H9 (cell line): Measurements from ENCODE around the gene DLG5. TPM values are rescaled to one million over a fixed set of nuclear protein-coding genes. Genes with fewer than 3 reads are reported as not detected.

Experiments
- DNase-seq: peaks from one replicate; pipeline ENCODE4 v3.0.0-alpha.2; 2017
- H2AFZ ChIP-seq: one replicate; pipeline ENCODE4 v1.6.1; 2013; ENCODE audit warnings: mild to moderate bottlenecking, low read length, control low read depth, moderate library complexity
- H2AK5ac ChIP-seq: 2 replicates; pipeline ENCODE4 v1.6.1; 2013; ENCODE audit warnings: low read length, control low read depth, mixed read lengths; ENCODE audit not compliant: insufficient read length
- H2BK120ac ChIP-seq: one replicate; pipeline ENCODE4 v1.6.1; 2013; ENCODE audit warnings: low read depth, mild to moderate bottlenecking, low read length, control low read depth, inconsistent platforms; ENCODE audit not compliant: poor library complexity, severe bottlenecking
- H2BK12ac ChIP-seq: 2 replicates; pipeline ENCODE4 v1.6.1; 2013; ENCODE audit warnings: low read length, control low read depth, mixed read lengths, low read depth; ENCODE audit not compliant: insufficient read length
- H2BK15ac ChIP-seq: 2 replicates; pipeline ENCODE4 v1.6.1; 2013; ENCODE audit warnings: low read depth, low read length, control low read depth
- H2BK20ac ChIP-seq: one replicate; pipeline ENCODE4 v1.6.1; 2013; ENCODE audit warnings: low read depth, mild to moderate bottlenecking, low read length, control low read depth, inconsistent platforms; ENCODE audit not compliant: poor library complexity, severe bottlenecking
- H2BK5ac ChIP-seq: 2 replicates; pipeline ENCODE4 v1.6.1; 2013; ENCODE audit warnings: low read length, control low read depth, mixed read lengths; ENCODE audit not compliant: insufficient read length
- H3K14ac ChIP-seq: 2 replicates; pipeline ENCODE4 v1.6.1; 2013; ENCODE audit warnings: low read length, control low read depth; ENCODE audit not compliant: insufficient read depth
- H3K18ac ChIP-seq: 2 replicates; pipeline ENCODE4 v1.6.1; 2013; ENCODE audit warnings: low read depth, mild to moderate bottlenecking, mixed read lengths, low read length, control low read depth; ENCODE audit not compliant: insufficient read length
- H3K23ac ChIP-seq: 2 replicates; pipeline ENCODE4 v1.6.1; 2013; ENCODE audit warnings: low read length, control low read depth, mixed read lengths, low read depth; ENCODE audit not compliant: insufficient read length
- H3K23me2 ChIP-seq: 2 replicates; pipeline ENCODE4 v1.6.1; 2013; ENCODE audit warnings: low read depth, mild to moderate bottlenecking, mixed read lengths, low read length, control low read depth; ENCODE audit not compliant: insufficient read length, poor library complexity, severe bottlenecking
- H3K27ac ChIP-seq: 2 replicates; pipeline ENCODE4 v1.5.1; 2013; ENCODE audit warnings: low read length, control low read depth, mixed read lengths, low read depth; ENCODE audit not compliant: insufficient read length
- H3K27me3 ChIP-seq: 2 replicates; pipeline ENCODE4 v1.6.1; 2013; ENCODE audit warnings: low read length, control low read depth, inconsistent platforms; ENCODE audit not compliant: insufficient read depth
- H3K4ac ChIP-seq: 2 replicates; pipeline ENCODE4 v1.6.1; 2013; ENCODE audit warnings: low read depth, mild to moderate bottlenecking, control low read depth, inconsistent platforms, low read length, moderate library complexity
- H3K4me1 ChIP-seq: 2 replicates; pipeline ENCODE4 v1.6.1; 2013; ENCODE audit warnings: low read length, control low read depth, inconsistent platforms; ENCODE audit not compliant: insufficient read depth
- H3K4me2 ChIP-seq: 2 replicates; pipeline ENCODE4 v1.6.1; 2013; ENCODE audit warnings: low read length, control low read depth, mixed read lengths; ENCODE audit not compliant: insufficient read length, insufficient read depth
- H3K56ac ChIP-seq: 2 replicates; pipeline ENCODE4 v1.6.1; 2013; ENCODE audit warnings: low read depth, mild to moderate bottlenecking, mixed read lengths, low read length, control low read depth; ENCODE audit not compliant: insufficient read length
- H3K79me1 ChIP-seq: 2 replicates; pipeline ENCODE4 v1.6.1; 2013; ENCODE audit warnings: low read depth, mild to moderate bottlenecking, moderate library complexity, low read length, control low read depth, inconsistent platforms; ENCODE audit not compliant: insufficient read depth, poor library complexity, severe bottlenecking
- H3K79me2 ChIP-seq: 2 replicates; pipeline ENCODE4 v1.6.1; 2013; ENCODE audit warnings: low read length, control low read depth, inconsistent platforms; ENCODE audit not compliant: insufficient read depth
- H3K9ac ChIP-seq: 2 replicates; pipeline ENCODE4 v1.6.1; 2013; ENCODE audit warnings: low read length, control low read depth, mixed read lengths; ENCODE audit not compliant: insufficient read length; ENCODE audit errors: extremely low read depth
- H3K9me3 ChIP-seq: one replicate; pipeline ENCODE4 v1.6.1; 2013; ENCODE audit warnings: low read depth, low read length, inconsistent platforms; ENCODE audit not compliant: control insufficient read depth
- H3T11ph ChIP-seq: one replicate; pipeline ENCODE4 v1.6.1; 2013; ENCODE audit warnings: mild to moderate bottlenecking, low read length, control low read depth, inconsistent platforms
- H4K20me1 ChIP-seq: one replicate; pipeline ENCODE4 v1.6.1; 2013; ENCODE audit not compliant: control insufficient read depth, insufficient read length, insufficient read depth
- H4K5ac ChIP-seq: 2 replicates; pipeline ENCODE4 v1.6.1; 2013; ENCODE audit warnings: low read depth, mild to moderate bottlenecking, mixed read lengths, low read length, control low read depth; ENCODE audit not compliant: insufficient read length
- H4K8ac ChIP-seq: replicated peaks from 2 replicates; pipeline ENCODE4 v1.6.1; 2013; ENCODE audit warnings: low read length, control low read depth, mixed read lengths, low read depth; ENCODE audit not compliant: insufficient read length
- H4K91ac ChIP-seq: 2 replicates; pipeline ENCODE4 v1.6.1; 2013; ENCODE audit warnings: low read depth, mild to moderate bottlenecking, moderate library complexity, mixed read lengths, low read length, control low read depth; ENCODE audit not compliant: insufficient read length
- H3K27ac Mint-ChIP-seq, 3 experiments: 2 replicates in 2 of 3; 3 replicates in 1 of 3; pipeline ENCODE4 v1.8.0; 2020 to 2021; ENCODE audit warnings: mixed read lengths in 3 of 3, mild to moderate bottlenecking in 1 of 3, moderate library complexity in 1 of 3
- H3K27me3 Mint-ChIP-seq: 2 replicates; pipeline ENCODE4 v1.8.0; 2021; ENCODE audit warnings: low read depth, mild to moderate bottlenecking, moderate library complexity, mixed read lengths
- H3K36me3 Mint-ChIP-seq, 3 experiments: 2 replicates in 2 of 3; 3 replicates in 1 of 3; pipeline ENCODE4 v1.8.0; 2020 to 2021; ENCODE audit warnings: low read depth in 3 of 3, mixed read lengths in 3 of 3; ENCODE audit not compliant: insufficient read depth in 1 of 3
- H3K4me1 Mint-ChIP-seq, 2 experiments: 2 replicates each; pipeline ENCODE4 v1.8.0; 2020; ENCODE audit warnings: mixed read lengths in 2 of 2
- H3K4me3 Mint-ChIP-seq, 2 experiments: 2 replicates in 1 of 2; 3 replicates in 1 of 2; pipeline ENCODE4 v1.8.0; 2020 to 2021; ENCODE audit warnings: mild to moderate bottlenecking in 2 of 2, mixed read lengths in 2 of 2, moderate library complexity in 1 of 2
- H3K9me3 Mint-ChIP-seq, 2 experiments: 2 replicates in 1 of 2; 3 replicates in 1 of 2; pipeline ENCODE4 v1.8.0; 2020; ENCODE audit warnings: mild to moderate bottlenecking in 2 of 2, mixed read lengths in 2 of 2, moderate library complexity in 1 of 2
- CTCF ChIP-seq: fragments of 200-600 bp; sonication (generic); conservative IDR thresholded peaks from 3 replicates; pipeline ENCODE4 v1.8.0; 2021; ENCODE audit warnings: antibody characterized with exemption, mild to moderate bottlenecking
- WGBS: extraction: QIAGEN DNeasy Blood & Tissue Kit; methylation state at CpG from one replicate; pipeline ENCODE4 v1.1.7; 2013; ENCODE audit warnings: missing lambda C conversion rate, low lambda C conversion rate, mixed read lengths; ENCODE audit not compliant: insufficient read length; ENCODE audit errors: extremely low coverage; 5-methylcytosine and 5-hydroxymethylcytosine counted together
- total RNA-seq: library from RNA; stranded (reverse); gene quantifications from 2 replicates; pipeline ENCODE4 v1.2.1, GENCODE V29; 2021

Gene DLG5
- total RNA-seq, 1 experiment from 2014 or later = 67.4 TPM

DNA sequence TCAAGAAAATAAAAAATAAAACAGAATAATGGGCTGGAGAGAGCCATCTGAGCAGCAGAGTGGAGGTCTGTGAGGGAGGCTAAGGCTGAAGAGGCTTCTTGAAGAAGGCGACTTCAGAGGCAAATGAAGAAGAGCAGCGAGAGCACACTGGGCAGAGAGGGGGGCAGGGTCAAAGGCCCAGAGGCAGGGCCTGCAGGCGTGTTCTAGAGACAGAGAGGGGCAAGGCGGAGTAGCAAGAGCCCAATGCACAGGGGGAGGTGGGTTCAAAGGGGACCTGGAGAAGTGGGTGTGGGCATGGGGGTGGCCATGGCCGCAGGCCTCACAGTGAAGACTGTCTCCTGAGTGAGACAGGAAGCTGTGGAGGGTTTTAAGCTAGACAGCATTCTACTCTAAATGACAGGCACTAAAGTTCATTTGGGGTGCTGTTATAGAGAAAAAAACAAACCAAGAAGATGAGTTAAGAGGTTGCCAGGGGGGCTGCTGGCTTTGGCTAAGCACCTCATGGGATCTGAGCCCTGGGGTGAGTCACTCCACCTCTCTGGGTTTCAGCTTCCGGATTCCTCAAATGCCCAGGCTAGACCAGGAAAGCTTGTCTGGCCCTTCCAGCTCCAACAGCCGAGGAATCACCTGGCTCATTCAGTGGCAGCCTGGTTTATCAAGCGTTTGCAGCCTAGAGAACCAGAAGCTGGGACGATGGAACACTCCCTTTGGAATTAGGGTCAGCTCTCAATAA is 81.7 kb downstream of the DLG5 start:
- Histone ChIP-seq H3K27me3 (no peaks in the 10 kb centered on the region), H3K23me2 (no peaks in the 10 kb centered on the region), H3K9ac (peak overlapping the region; percentile 16), H2AK5ac (no peak overlapping the region), H2BK12ac (no peak overlapping the region), H2BK20ac (no peak overlapping the region), H4K8ac (no peak overlapping the region), H3K14ac (no peak overlapping the region; the same call in 1 of the 2 replicates), H3K18ac (no peak overlapping the region), H2AFZ (no peak overlapping the region), H3T11ph (no peak overlapping the region), H3K4me1 (peaks cover 3% of the 10 kb centered on the region; the same call in 1 of the 2 replicates), H3K4ac (no peak overlapping the region), H3K27ac (no peak overlapping the region), H3K23ac (no peak overlapping the region), H3K9me3 (no peaks in the 10 kb centered on the region), H2BK15ac (no peak overlapping the region), H4K20me1 (no peaks in the 10 kb centered on the region), H3K56ac (no peak overlapping the region), H2BK120ac (no peak overlapping the region), H3K4me2 (no peak overlapping the region), H3K79me2 (no peaks in the 10 kb centered on the region), H4K5ac (no peak overlapping the region), H2BK5ac (no peak overlapping the region), H4K91ac (no peak overlapping the region), H3K79me1 (no peaks in the 10 kb centered on the region)
- DNase-seq = peak; percentile 54
- Mint-ChIP-seq H3K27me3 (no peaks in the 10 kb centered on the region; the same call in 1 of the 2 replicates), H3K36me3 (peaks cover 24 to 50% (median 50%) of the 10 kb centered on the region in 3 experiments; a peak in 6 of 7 replicates), H3K27ac (peak overlapping the region; percentile 75 to 94 (median 92); a peak in 6 of 7 replicates), H3K4me3 (no peak overlapping the region), H3K4me1 (peaks cover 38 to 39% of the 10 kb centered on the region in 2 experiments), H3K9me3 (no peaks in the 10 kb centered on the region)
- TF ChIP-seq CTCF = no peak
- no CpG with 5 or more reads among the region's 9 CpGs for WGBS
